GM19468 (cell line): Measurements from ENCODE around the gene ARHGEF6.

Experiments
- ATAC-seq: cut with Tn5 transposase; IDR thresholded peaks from one replicate; pipeline ENCODE4 v1.9.1; 2021; ENCODE audit warnings: mild to moderate bottlenecking, moderate library complexity, moderate number of reproducible peaks; ENCODE audit not compliant: unreplicated experiment; ENCODE audit errors: extremely low read depth

Gene ARHGEF6

DNA sequence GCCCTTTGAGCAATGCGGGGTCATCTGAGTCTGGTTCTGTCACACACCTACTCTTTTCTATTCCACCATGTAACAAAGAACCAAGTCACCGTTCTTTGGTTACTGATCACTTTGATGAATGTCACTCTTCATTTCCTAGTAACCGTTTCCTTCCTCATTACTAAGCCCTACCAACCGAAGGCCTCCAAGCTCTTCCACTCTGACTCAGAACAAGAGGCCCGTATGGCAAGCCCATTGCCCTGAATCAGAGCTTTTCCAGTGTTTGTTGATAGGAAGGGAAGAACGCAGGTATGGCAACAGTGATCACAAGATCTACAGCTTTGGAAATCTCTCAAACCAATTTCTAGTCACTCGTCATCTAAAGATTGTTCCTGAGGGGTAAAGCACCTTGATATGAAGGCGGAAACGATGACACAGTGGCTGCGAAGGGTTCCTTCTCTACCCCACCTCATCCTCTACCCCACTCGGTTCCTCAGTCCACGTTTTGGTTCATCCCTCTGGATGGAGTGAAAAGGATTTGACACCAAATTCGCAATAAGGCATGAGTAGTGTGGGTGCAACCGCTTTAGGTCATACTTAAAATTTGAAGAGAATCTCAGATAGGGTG lies 160.7 kb downstream of the ARHGEF6 start:
- no peak for ATAC-seq

DNA sequence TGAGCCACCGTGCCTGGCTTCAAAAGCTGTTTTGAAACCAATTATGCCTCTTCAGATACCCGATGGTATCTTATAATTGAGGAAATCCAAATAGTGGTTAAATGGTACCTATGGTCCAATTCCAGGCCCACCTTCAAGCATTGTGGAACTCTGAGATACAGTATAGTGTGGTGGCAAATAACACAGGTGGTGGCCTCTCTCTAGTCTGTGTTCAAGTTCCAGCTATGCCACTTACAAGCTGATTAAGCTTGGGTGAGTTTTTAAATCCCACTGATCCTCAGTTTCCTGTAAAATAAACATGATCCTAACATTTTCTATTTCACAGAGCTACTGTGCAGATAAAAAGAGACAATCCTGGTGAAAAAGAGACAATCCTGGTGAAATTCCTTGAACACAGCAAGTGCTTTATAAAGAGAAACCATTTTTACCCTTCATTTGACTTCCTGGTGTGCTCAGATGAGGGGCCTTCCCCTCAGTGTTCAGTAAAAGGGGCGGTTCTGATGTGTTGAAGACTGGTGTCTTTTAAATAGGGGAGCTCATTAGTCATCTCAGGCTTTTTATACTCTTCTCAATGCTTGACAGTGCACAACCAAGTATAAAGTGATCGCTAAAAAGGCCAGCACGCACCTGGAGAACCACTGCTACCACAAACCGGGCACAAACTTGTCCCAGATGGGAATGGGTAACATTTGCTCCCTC lies 163.6 kb downstream of the ARHGEF6 start:
- ATAC-seq, result peak; percentile 64
